WTC11 (cell line): ENCODE measurements around the gene MRPS10. TPM values are rescaled to one million over a fixed set of nuclear protein-coding genes. Genes with fewer than 3 reads are reported as not detected.

Experiments used
- ATAC-seq: fragments of 200-7000 bp; cut with Tn5 transposase; 2 replicates; pipeline ENCODE4 v1.10.0; 2021; ENCODE audit warnings: mild to moderate bottlenecking, moderate library complexity
- CTCF ChIA-PET: fragments of 300-600 bp; sonication (Branson Sonifier 250); formaldehyde crosslinking; loops from one replicate; lab custom pipeline; 2021; ENCODE audit warnings: antibody characterized with exemption; lab: Charles Lee
- POLR2A ChIA-PET: fragments of 350-600 bp; sonication (Branson Sonifier 250); formaldehyde crosslinking; loops from one replicate; lab custom pipeline; 2021; ENCODE audit warnings: antibody characterized with exemption; lab: Charles Lee
- DNase-seq: peaks from one replicate; pipeline ENCODE4 v3.0.0; 2021; ENCODE audit warnings: low spot score
- H3K27ac Mint-ChIP-seq: 2 replicates; pipeline ENCODE4 v1.8.0; 2021; ENCODE audit warnings: mixed read lengths
- H3K27me3 Mint-ChIP-seq: 2 replicates; pipeline ENCODE4 v1.8.0; 2021; ENCODE audit warnings: low read depth, mild to moderate bottlenecking, moderate library complexity, mixed read lengths
- H3K36me3 Mint-ChIP-seq: 2 replicates; pipeline ENCODE4 v1.8.0; 2021; ENCODE audit warnings: mixed read lengths
- H3K4me1 Mint-ChIP-seq: 2 replicates; pipeline ENCODE4 v1.8.0; 2022; ENCODE audit warnings: mixed read lengths
- H3K4me3 Mint-ChIP-seq: 2 replicates; pipeline ENCODE4 v1.8.0; 2021; ENCODE audit warnings: mild to moderate bottlenecking, moderate library complexity, mixed read lengths
- H3K9me3 Mint-ChIP-seq: 2 replicates; pipeline ENCODE4 v1.8.0; 2021; ENCODE audit warnings: mixed read lengths
- ARID4B ChIP-seq: sonication (generic); formaldehyde crosslinking; IDR thresholded peaks from 2 replicates; pipeline ENCODE4 v1.8.0; 2023; ENCODE audit warnings: missing genetic modification reagents, mild to moderate bottlenecking, borderline replicate concordance
- ATF1 ChIP-seq: sonication (generic); formaldehyde crosslinking; IDR thresholded peaks from 2 replicates; pipeline ENCODE4 v1.8.1; 2023; ENCODE audit warnings: mild to moderate bottlenecking, moderate library complexity, missing genetic modification reagents
- ETV6 ChIP-seq: sonication (generic); formaldehyde crosslinking; IDR thresholded peaks from 2 replicates; pipeline ENCODE4 v1.8.1; 2022; ENCODE audit warnings: mild to moderate bottlenecking, missing genetic modification reagents
- FOXP1 ChIP-seq: sonication (generic); formaldehyde crosslinking; IDR thresholded peaks from 2 replicates; pipeline ENCODE4 v1.8.0; 2022; ENCODE audit warnings: missing genetic modification reagents, mild to moderate bottlenecking, moderate library complexity, borderline replicate concordance
- KAT7 ChIP-seq: sonication (generic); formaldehyde crosslinking; IDR thresholded peaks from 2 replicates; pipeline ENCODE4 v1.8.1; 2023; ENCODE audit warnings: missing genetic modification reagents, mild to moderate bottlenecking, borderline replicate concordance
- MXD4 ChIP-seq: fragments of 250-450 bp; sonication (Bioruptor Pico); IDR thresholded peaks from 2 replicates; pipeline ENCODE4 v1.8.0; 2021; ENCODE audit warnings: mild to moderate bottlenecking, moderate library complexity, borderline replicate concordance
- NR3C1 ChIP-seq: sonication (generic); formaldehyde crosslinking; conservative IDR thresholded peaks from 2 replicates; pipeline ENCODE4 v1.8.1; 2023; ENCODE audit warnings: low read depth, mild to moderate bottlenecking, missing genetic modification reagents
- SOX15 ChIP-seq: fragments of 250-450 bp; sonication (Bioruptor Pico); IDR thresholded peaks from 2 replicates; pipeline ENCODE4 v1.9.0; 2021; ENCODE audit warnings: mild to moderate bottlenecking
- TEAD1 ChIP-seq: sonication (generic); formaldehyde crosslinking; IDR thresholded peaks from 2 replicates; pipeline ENCODE4 v1.8.0; 2022; ENCODE audit warnings: mild to moderate bottlenecking, missing genetic modification reagents
- TP53 ChIP-seq: sonication (generic); formaldehyde crosslinking; IDR thresholded peaks from 2 replicates; pipeline ENCODE4 v1.8.1; 2023; ENCODE audit warnings: mild to moderate bottlenecking, missing genetic modification reagents
- ZNF281 ChIP-seq: sonication (generic); formaldehyde crosslinking; IDR thresholded peaks from 2 replicates; pipeline ENCODE4 v1.8.0; 2023; ENCODE audit warnings: mild to moderate bottlenecking, missing genetic modification reagents
- ZNF671 ChIP-seq: fragments of 250-450 bp; sonication (Bioruptor Pico); IDR thresholded peaks from 2 replicates; pipeline ENCODE4 v1.8.0; 2021; ENCODE audit warnings: mild to moderate bottlenecking
- total RNA-seq: library from RNA; stranded (reverse); gene quantifications from 3 replicates; pipeline ENCODE4 v1.2.3, GENCODE V29; 2021
- TF ChIP-seq, protein P1 (sequence below): sonication (generic); formaldehyde crosslinking; IDR thresholded peaks from 2 replicates; pipeline ENCODE4 v1.8.0; 2022; ENCODE audit warnings: mild to moderate bottlenecking, missing genetic modification reagents
- TF ChIP-seq, protein P2 (sequence below): fragments of 250-450 bp; sonication (Bioruptor Pico); IDR thresholded peaks from 2 replicates; pipeline ENCODE4 v1.9.0; 2021; ENCODE audit warnings: mild to moderate bottlenecking, borderline replicate concordance
- TF ChIP-seq, protein P3 (sequence below): sonication (generic); formaldehyde crosslinking; IDR thresholded peaks from 2 replicates; pipeline ENCODE4 v1.8.1; 2023; ENCODE audit warnings: mild to moderate bottlenecking, moderate library complexity, missing genetic modification reagents

Gene MRPS10
- total RNA-seq, 1 experiment from 2014 or later: 31.3 TPM

DNA sequence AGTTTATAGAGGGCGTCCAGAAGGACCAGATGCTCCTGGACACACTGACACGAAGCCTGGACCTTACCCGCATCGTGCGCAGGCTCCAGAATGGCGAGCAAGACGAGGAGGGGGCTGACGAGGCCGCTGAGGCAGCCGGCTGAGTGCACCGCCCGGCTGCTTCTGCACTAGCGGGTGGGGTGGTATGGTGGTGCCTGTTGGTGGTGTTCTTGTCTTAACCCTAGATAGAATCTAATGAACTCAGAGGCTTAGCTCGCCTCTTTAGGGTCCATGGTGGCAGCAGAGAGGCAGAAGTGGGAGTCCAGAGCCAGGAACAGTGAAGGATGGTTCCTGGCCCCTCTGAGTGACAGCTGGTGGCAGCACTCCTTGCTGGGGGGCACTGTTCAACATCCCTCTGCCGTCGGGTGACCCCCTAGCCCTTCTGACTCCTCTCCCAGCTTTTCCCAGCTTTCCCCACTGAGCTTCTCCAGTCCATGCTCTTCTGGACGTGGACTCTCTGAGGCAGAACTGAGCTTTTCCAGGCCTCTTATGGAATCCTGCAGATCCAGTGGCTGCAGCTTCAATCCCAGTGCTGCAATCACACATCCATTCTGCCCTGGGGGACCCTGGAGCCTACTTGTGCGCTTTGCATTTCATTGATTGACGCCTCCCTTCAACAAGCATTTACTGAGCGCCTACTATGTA, 38.3 kb downstream of the MRPS10 start (continued):
- TF ChIP-seq ZNF281 (CRISPR knock-in tag) (no peak), ATF1 (no peak)
- TF ChIP-seq, all 79 proteins: peak for 0

- Mint-ChIP-seq H3K4me3 (peak overlapping the region; percentile 86), H3K27me3 (peaks cover 5% of the 10 kb centered on the region), H3K4me1 (peaks cover 50% of the 10 kb centered on the region), H3K27ac (peak overlapping the region; percentile 76), H3K36me3 (no peaks in the 10 kb centered on the region; the same call in 1 of the 2 replicates), H3K9me3 (no peaks in the 10 kb centered on the region)
- ChIA-PET POLR2A (interaction anchor here (0.5 to 0.8 kb wide), 3 partner anchors 12 to 33 kb away, joined by 3 to 5 read pairs (median 3); no protein-coding TSS in a partner anchor), CTCF (interaction anchor here (1.1 to 3.6 kb wide), 7 partner anchors 9 to 128 kb away, joined by 3 to 20 read pairs (median 7); partner anchors contain the start of gene TAF8)
- TF ChIP-seq ZNF671 (CRISPR knock-in tag) (no peak), KAT7 (CRISPR knock-in tag) (no peak), ETV6 (CRISPR knock-in tag) (0 out of 2 replicates have a peak, but pooled peaks have one; percentile 15)
- TF ChIP-seq, protein P1, sequence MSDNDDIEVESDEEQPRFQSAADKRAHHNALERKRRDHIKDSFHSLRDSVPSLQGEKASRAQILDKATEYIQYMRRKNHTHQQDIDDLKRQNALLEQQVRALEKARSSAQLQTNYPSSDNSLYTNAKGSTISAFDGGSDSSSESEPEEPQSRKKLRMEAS (CRISPR knock-in tag): peak; percentile 69
- TF ChIP-seq, protein P2, sequence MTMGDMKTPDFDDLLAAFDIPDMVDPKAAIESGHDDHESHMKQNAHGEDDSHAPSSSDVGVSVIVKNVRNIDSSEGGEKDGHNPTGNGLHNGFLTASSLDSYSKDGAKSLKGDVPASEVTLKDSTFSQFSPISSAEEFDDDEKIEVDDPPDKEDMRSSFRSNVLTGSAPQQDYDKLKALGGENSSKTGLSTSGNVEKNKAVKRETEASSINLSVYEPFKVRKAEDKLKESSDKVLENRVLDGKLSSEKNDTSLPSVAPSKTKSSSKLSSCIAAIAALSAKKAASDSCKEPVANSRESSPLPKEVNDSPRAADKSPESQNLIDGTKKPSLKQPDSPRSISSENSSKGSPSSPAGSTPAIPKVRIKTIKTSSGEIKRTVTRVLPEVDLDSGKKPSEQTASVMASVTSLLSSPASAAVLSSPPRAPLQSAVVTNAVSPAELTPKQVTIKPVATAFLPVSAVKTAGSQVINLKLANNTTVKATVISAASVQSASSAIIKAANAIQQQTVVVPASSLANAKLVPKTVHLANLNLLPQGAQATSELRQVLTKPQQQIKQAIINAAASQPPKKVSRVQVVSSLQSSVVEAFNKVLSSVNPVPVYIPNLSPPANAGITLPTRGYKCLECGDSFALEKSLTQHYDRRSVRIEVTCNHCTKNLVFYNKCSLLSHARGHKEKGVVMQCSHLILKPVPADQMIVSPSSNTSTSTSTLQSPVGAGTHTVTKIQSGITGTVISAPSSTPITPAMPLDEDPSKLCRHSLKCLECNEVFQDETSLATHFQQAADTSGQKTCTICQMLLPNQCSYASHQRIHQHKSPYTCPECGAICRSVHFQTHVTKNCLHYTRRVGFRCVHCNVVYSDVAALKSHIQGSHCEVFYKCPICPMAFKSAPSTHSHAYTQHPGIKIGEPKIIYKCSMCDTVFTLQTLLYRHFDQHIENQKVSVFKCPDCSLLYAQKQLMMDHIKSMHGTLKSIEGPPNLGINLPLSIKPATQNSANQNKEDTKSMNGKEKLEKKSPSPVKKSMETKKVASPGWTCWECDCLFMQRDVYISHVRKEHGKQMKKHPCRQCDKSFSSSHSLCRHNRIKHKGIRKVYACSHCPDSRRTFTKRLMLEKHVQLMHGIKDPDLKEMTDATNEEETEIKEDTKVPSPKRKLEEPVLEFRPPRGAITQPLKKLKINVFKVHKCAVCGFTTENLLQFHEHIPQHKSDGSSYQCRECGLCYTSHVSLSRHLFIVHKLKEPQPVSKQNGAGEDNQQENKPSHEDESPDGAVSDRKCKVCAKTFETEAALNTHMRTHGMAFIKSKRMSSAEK: no peak
- TF ChIP-seq, protein P3, sequence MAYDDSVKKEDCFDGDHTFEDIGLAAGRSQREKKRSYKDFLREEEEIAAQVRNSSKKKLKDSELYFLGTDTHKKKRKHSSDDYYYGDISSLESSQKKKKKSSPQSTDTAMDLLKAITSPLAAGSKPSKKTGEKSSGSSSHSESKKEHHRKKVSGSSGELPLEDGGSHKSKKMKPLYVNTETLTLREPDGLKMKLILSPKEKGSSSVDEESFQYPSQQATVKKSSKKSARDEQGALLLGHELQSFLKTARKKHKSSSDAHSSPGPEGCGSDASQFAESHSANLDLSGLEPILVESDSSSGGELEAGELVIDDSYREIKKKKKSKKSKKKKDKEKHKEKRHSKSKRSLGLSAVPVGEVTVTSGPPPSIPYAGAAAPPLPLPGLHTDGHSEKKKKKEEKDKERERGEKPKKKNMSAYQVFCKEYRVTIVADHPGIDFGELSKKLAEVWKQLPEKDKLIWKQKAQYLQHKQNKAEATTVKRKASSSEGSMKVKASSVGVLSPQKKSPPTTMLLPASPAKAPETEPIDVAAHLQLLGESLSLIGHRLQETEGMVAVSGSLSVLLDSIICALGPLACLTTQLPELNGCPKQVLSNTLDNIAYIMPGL (CRISPR knock-in tag): 0 out of 2 replicates have a peak, but pooled peaks have one; percentile 12
- ATAC-seq (peak; percentile 92), DNase-seq (peak; percentile 92)
Measured at GRCh38 chr6:42177514-42178364, 39.9 kb downstream of the MRPS10 start.

DNA sequence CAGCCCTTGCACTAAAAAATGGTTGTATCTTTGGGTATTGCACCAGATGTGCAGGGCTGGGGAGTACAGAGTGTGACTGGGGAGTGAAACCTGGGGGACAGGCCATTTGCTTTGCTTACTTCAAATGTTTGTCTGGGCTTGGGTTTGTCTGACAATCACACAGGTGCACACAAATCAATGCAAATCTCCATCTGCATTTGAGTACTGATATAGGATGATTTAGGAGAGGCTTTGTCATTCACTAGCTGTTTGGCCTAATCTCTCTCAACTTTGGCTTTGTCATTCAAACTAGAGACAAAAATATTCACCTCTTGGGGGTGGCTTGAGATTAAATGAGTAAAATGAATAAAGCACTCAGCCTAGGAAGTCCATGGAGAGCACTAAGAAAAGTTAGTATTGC, 40.7 kb downstream of the MRPS10 start:
- CTCF ChIA-PET: interaction anchor here (1.1 to 3.6 kb wide), 8 partner anchors 9 to 127 kb away, joined by 3 to 20 read pairs (median 5); partner anchors contain the start of gene TAF8
- TF ChIP-seq TP53: peak; percentile 83
- no peak for TF ChIP-seq FOXP1 (CRISPR knock-in tag)
- TF ChIP-seq SOX15 (CRISPR knock-in tag): no peak
- peak; percentile 93 for TF ChIP-seq NR3C1 (CRISPR knock-in tag)
- peak; percentile 46; the same call in 1 of the 2 replicates for TF ChIP-seq ARID4B
- TF ChIP-seq TEAD1 (CRISPR knock-in tag): peak; percentile 83
- no peak for TF ChIP-seq MXD4 (CRISPR knock-in tag)

More for the DNA sequence above, 40.7 kb downstream of the MRPS10 start:
- Mint-ChIP-seq H3K36me3 (no peaks in the 10 kb centered on the region; the same call in 1 of the 2 replicates), H3K27me3 (peaks cover 5% of the 10 kb centered on the region), H3K4me1 (peaks cover 49% of the 10 kb centered on the region), H3K4me3 (peak overlapping the region; percentile 86), H3K9me3 (no peaks in the 10 kb centered on the region), H3K27ac (peak overlapping the region; percentile 70)
- DNase-seq (no peak), ATAC-seq (no peak)
- POLR2A ChIA-PET: interaction anchor here (0.5 to 0.8 kb wide), 2 partner anchors 12 to 32 kb away, joined by 3 to 5 read pairs; no protein-coding TSS in a partner anchor
